HEK293 (cell line): ENCODE data around the gene CD84.
"Not testable (repeated sequence)": the region's sequence is repeated elsewhere in the genome, so short reads cannot be mapped to it uniquely, and the experiment has no call there.

Experiments used
- CTCF ChIA-PET: fragments of 350-600 bp; formaldehyde crosslinking; extraction: SDS; loops from one replicate; lab custom pipeline; 2021; ENCODE audit warnings: antibody characterized with exemption; lab: Yijun Ruan, JAX
- POLR2A ChIA-PET: fragments of 300-600 bp; formaldehyde crosslinking; extraction: SDS; loops from one replicate; lab custom pipeline; 2020; ENCODE audit warnings: antibody characterized with exemption, inconsistent platforms; lab: Yijun Ruan, JAX
- H3K27ac ChIP-seq: fragments of 200-500 bp; sonication (Bioruptor generic); 2 replicates; pipeline ENCODE4 v1.5.1; 2014; ENCODE audit warnings: low read depth, low read length, control low read depth, inconsistent platforms; ENCODE audit errors: extremely low read depth
- H3K36me3 ChIP-seq, 2 experiments: fragments of 200-500 bp in 1 of 2; sonication (Bioruptor generic) in 1 of 2; 1 replicate in 1 of 2; 2 replicates in 1 of 2; pipeline ENCODE4 v1.5.1; 2014 to 2017; ENCODE audit warnings: inconsistent platforms in 2 of 2, low read length in 2 of 2; ENCODE audit not compliant: control insufficient read depth in 2 of 2, insufficient read depth in 1 of 2
- H3K4me1 ChIP-seq: fragments of 200-500 bp; sonication (Bioruptor generic); 2 replicates; pipeline ENCODE4 v1.5.1; 2014; ENCODE audit warnings: mild to moderate bottlenecking, low read length, inconsistent platforms; ENCODE audit not compliant: control insufficient read depth, insufficient read depth
- H3K4me3 ChIP-seq: 2 replicates; pipeline ENCODE4 v1.5.1; 2011; ENCODE audit warnings: low read depth, mild to moderate bottlenecking, control low read depth, low read length, moderate library complexity
- H3K9me3 ChIP-seq: fragments of 200-500 bp; sonication (Bioruptor generic); 2 replicates; pipeline ENCODE4 v1.5.1; 2014; ENCODE audit warnings: low read depth, low read length, inconsistent platforms; ENCODE audit not compliant: control insufficient read depth, insufficient read depth
- BCL11B ChIP-seq: fragments of 450-650 bp; formaldehyde crosslinking; IDR thresholded peaks from 2 replicates; pipeline ENCODE4 v1.5.1; 2016; ENCODE audit warnings: low read depth, missing biosample characterization, missing genetic modification characterization
- HOXC10 ChIP-seq: sonication (generic); formaldehyde crosslinking; IDR thresholded peaks from 2 replicates; pipeline ENCODE4 v1.8.1; 2023; ENCODE audit warnings: mild to moderate bottlenecking, missing genetic modification reagents
- KLF9 ChIP-seq: fragments of 450-650 bp; formaldehyde crosslinking; IDR thresholded peaks from 2 replicates; pipeline ENCODE4 v1.5.1; 2016; ENCODE audit warnings: missing biosample characterization, missing genetic modification characterization, low read depth
- SETDB1 ChIP-seq: IDR thresholded peaks from one replicate; pipeline ENCODE4 v1.6.1; 2017; ENCODE audit warnings: mild to moderate bottlenecking, low read length, moderate library complexity, mixed read lengths; ENCODE audit not compliant: insufficient read length
- ZBTB6 ChIP-seq: fragments of 450-650 bp; formaldehyde crosslinking; IDR thresholded peaks from 2 replicates; pipeline ENCODE4 v1.5.1; 2017; ENCODE audit warnings: missing biosample characterization, missing genetic modification characterization
- ZFHX2 ChIP-seq: fragments of 450-650 bp; formaldehyde crosslinking; conservative IDR thresholded peaks from 2 replicates; pipeline ENCODE4 v1.5.1; 2016; ENCODE audit warnings: missing biosample characterization, missing genetic modification characterization
- ZNF140 ChIP-seq: fragments of 450-650 bp; formaldehyde crosslinking; IDR thresholded peaks from 2 replicates; pipeline ENCODE4 v1.5.1; 2016; ENCODE audit warnings: missing biosample characterization, missing genetic modification characterization
- ZNF16 ChIP-seq: fragments of 450-650 bp; formaldehyde crosslinking; IDR thresholded peaks from 2 replicates; pipeline ENCODE4 v1.5.1; 2016; ENCODE audit warnings: low read depth, missing biosample characterization, missing genetic modification characterization
- ZNF416 ChIP-seq: fragments of 450-650 bp; formaldehyde crosslinking; IDR thresholded peaks from 2 replicates; pipeline ENCODE4 v1.5.1; 2016; ENCODE audit warnings: missing biosample characterization, missing genetic modification characterization
- ZNF513 ChIP-seq: fragments of 450-650 bp; IDR thresholded peaks from 2 replicates; pipeline ENCODE4 v1.5.1; 2018; ENCODE audit warnings: missing biosample characterization, missing genetic modification characterization
- ZNF571 ChIP-seq: fragments of 450-650 bp; formaldehyde crosslinking; IDR thresholded peaks from 2 replicates; pipeline ENCODE4 v1.5.0; 2017; ENCODE audit warnings: missing biosample characterization, missing genetic modification characterization
- ZNF664 ChIP-seq: fragments of 450-650 bp; formaldehyde crosslinking; IDR thresholded peaks from 2 replicates; pipeline ENCODE4 v1.5.1; 2016; ENCODE audit warnings: missing biosample characterization, missing genetic modification characterization
- TF ChIP-seq, protein P1 (sequence below): fragments of 450-650 bp; formaldehyde crosslinking; IDR thresholded peaks from 2 replicates; pipeline ENCODE4 v1.5.1; 2016; ENCODE audit warnings: missing biosample characterization, missing genetic modification characterization

CD84 gene

DNA sequence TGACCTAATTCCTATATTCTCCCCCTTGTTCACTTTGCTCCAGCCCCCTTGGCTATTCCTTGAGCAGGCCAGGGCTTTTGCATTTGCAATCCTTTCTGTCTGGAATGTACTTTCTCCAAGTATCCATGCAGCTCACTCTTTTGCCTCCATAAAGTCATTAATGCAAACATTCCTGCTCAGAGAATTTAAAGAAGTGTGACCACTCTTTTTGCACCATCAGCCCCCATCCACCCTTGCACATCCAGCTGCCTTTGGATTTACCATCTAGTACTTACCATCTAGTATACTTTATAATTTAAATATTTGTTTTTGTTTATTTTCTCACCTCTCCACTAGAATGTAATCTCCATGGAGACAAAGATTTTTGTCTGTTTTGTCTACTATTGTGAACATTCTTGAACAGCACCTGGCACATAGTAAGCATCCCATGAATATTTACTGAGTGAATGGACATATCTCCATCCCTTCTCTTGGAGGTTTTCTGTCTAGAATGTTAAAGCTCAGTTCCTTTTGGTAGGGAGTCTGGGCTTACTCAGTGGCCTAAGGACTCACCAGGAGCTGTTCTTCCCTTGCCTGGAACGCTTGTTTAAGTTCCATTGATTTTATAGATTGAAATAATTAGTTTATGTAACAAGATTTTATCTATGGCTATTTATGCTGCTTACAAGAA lies 78.8 kb downstream of the CD84 start:
- ChIA-PET POLR2A (no interaction called here), CTCF (interaction anchor here (0.7 kb wide), 1 partner anchor 24 kb away, joined by 3 read pairs; no protein-coding TSS in a partner anchor)
- Histone ChIP-seq H3K4me3 (no peak overlapping the region), H3K9me3 (no peaks in the 10 kb centered on the region), H3K4me1 (no peaks in the 10 kb centered on the region), H3K27ac (no peak overlapping the region), H3K36me3 (no peaks in the 10 kb centered on the region)
- TF ChIP-seq ZBTB6 (no peak), HOXC10 (CRISPR knock-in tag) (no peak), BCL11B (tag by site-specific recombination) (no peak)

- ChIA-PET POLR2A (no interaction called here), CTCF (no interaction called here)
- Histone ChIP-seq H3K9me3 (no peaks in the 10 kb centered on the region), H3K27ac (no peak overlapping the region), H3K36me3 (no peaks in the 10 kb centered on the region), H3K4me1 (no peaks in the 10 kb centered on the region), H3K4me3 (no peak overlapping the region)
- TF ChIP-seq ZFHX2 (tag by site-specific recombination) = no peak
- TF ChIP-seq ZNF16 (tag by site-specific recombination) = no peak
- TF ChIP-seq KLF9 (tag by site-specific recombination) = no peak
- TF ChIP-seq ZNF513 (tag by site-specific recombination) = no peak
- TF ChIP-seq ZNF416 (tag by site-specific recombination) = no peak
- TF ChIP-seq ZNF571 (tag by site-specific recombination) = no peak
- TF ChIP-seq ZNF140 (tag by site-specific recombination) = no peak
Observed at GRCh38 chr1:160499631-160500030, 79.7 kb downstream of the CD84 start.

DNA sequence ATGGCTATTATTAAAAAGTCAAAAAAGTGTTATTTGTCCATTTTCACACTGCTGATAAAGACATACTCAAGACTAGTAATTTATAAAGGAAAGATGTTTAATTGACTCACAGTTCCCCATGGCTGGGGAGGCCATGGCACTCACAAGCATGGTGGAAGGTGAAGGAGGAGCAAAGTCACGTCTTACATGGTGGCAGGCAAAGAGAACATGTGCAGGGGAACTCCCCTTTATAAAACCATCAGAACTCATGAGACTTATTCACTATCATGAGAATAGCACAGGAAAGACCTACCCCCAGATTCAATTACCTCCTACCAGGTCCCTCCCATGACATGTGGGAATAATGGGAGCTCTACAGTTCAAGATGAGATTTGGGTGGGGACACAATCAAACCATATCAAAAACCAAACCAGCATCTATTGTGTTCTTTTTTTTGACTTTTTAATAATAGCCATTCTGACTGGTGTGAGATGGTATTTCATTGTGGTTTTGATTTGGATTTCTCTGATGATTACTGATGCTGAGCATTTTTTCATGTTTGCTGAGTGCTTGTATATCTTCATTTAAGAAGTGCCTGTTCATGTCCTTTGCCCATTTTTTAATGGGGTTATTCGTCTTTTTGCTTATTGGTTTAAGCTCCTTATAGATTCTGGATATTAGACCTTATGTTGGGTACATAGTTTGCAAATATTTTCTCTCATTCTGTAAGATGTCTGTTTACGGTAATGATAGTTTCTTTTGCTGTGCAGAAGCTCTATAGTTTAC lies 80.8 kb downstream of the CD84 start:
- TF ChIP-seq SETDB1 = peak; percentile 53
- POLR2A ChIA-PET, H3K4me3 ChIP-seq, H3K36me3 ChIP-seq, H3K27ac ChIP-seq, H3K4me1 ChIP-seq, H3K9me3 ChIP-seq: not testable (repeated sequence)
- CTCF ChIA-PET = interaction anchor here (0.8 to 1.0 kb wide), 2 partner anchors 52 to 111 kb away, joined by 3 to 4 read pairs; no protein-coding TSS in a partner anchor

- Histone ChIP-seq H3K27ac (no peak overlapping the region), H3K36me3 (no peaks in the 10 kb centered on the region), H3K4me3 (no peak overlapping the region), H3K4me1 (no peaks in the 10 kb centered on the region), H3K9me3 (no peaks in the 10 kb centered on the region)
- ChIA-PET POLR2A (no interaction called here), CTCF (no interaction called here)
- TF ChIP-seq KLF9 (tag by site-specific recombination) = no peak
- TF ChIP-seq ZNF664 (tag by site-specific recombination) = no peak
- TF ChIP-seq, protein P1, sequence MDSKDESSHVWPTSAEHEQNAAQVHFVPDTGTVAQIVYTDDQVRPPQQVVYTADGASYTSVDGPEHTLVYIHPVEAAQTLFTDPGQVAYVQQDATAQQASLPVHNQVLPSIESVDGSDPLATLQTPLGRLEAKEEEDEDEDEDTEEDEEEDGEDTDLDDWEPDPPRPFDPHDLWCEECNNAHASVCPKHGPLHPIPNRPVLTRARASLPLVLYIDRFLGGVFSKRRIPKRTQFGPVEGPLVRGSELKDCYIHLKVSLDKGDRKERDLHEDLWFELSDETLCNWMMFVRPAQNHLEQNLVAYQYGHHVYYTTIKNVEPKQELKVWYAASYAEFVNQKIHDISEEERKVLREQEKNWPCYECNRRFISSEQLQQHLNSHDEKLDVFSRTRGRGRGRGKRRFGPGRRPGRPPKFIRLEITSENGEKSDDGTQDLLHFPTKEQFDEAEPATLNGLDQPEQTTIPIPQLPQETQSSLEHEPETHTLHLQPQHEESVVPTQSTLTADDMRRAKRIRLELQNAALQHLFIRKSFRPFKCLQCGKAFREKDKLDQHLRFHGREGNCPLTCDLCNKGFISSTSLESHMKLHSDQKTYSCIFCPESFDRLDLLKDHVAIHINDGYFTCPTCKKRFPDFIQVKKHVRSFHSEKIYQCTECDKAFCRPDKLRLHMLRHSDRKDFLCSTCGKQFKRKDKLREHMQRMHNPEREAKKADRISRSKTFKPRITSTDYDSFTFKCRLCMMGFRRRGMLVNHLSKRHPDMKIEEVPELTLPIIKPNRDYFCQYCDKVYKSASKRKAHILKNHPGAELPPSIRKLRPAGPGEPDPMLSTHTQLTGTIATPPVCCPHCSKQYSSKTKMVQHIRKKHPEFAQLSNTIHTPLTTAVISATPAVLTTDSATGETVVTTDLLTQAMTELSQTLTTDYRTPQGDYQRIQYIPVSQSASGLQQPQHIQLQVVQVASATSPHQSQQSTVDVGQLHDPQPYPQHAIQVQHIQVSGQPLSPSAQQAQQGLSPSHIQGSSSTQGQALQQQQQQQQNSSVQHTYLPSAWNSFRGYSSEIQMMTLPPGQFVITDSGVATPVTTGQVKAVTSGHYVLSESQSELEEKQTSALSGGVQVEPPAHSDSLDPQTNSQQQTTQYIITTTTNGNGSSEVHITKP (tag by site-specific recombination) = no peak
Observed at GRCh38 chr1:160496334-160496733, 83.0 kb downstream of the CD84 start.
